Neural cell (in vitro differentiated cells): ENCODE results near the gene INMT. TPM values are rescaled to one million over a fixed set of nuclear protein-coding genes. Genes with fewer than 3 reads are reported as not detected.

Experiments used
- H2AFZ ChIP-seq: fragments of 200-600, 300-800 bp; sonication (generic), shearing (Covaris generic); 2 replicates; pipeline ENCODE4 v1.6.0; 2014; ENCODE audit warnings: low read depth, mild to moderate bottlenecking, antibody characterized with exemption, low read length, moderate library complexity
- H3F3A ChIP-seq: fragments of 200-600 bp; shearing (Covaris generic); 2 replicates; pipeline ENCODE4 v1.6.1; 2016; ENCODE audit warnings: mild to moderate bottlenecking, moderate library complexity, mixed read lengths, antibody characterized with exemption, low read length; ENCODE audit not compliant: insufficient read depth, poor library complexity, severe bottlenecking
- H3K27ac ChIP-seq: fragments of 200-600, 300-800 bp; sonication (generic), shearing (Covaris generic); 2 replicates; pipeline ENCODE4 v1.5.1; 2014; ENCODE audit warnings: mild to moderate bottlenecking, low read length, moderate library complexity
- H3K27me3 ChIP-seq: fragments of 300-800, 200-600 bp; sonication (generic), shearing (Covaris generic); 2 replicates; pipeline ENCODE4 v1.6.0; 2014; ENCODE audit warnings: mild to moderate bottlenecking, low read depth, low read length, moderate library complexity; ENCODE audit not compliant: insufficient read depth
- H3K36me3 ChIP-seq: fragments of 300-800, 200-600 bp; sonication (generic), shearing (Covaris generic); 2 replicates; pipeline ENCODE4 v1.5.1; 2014; ENCODE audit warnings: mild to moderate bottlenecking, antibody characterized with exemption, low read length, moderate library complexity; ENCODE audit not compliant: insufficient read depth
- H3K4me2 ChIP-seq: fragments of 300-800, 200-600 bp; sonication (generic), shearing (Covaris generic); 2 replicates; pipeline ENCODE4 v1.6.0; 2014; ENCODE audit warnings: mild to moderate bottlenecking, low read length
- H3K4me3 ChIP-seq: fragments of 300-800, 200-600 bp; sonication (generic), shearing (Covaris generic); 2 replicates; pipeline ENCODE4 v1.5.1; 2014; ENCODE audit warnings: mild to moderate bottlenecking, low read length, moderate library complexity
- H3K79me2 ChIP-seq: fragments of 200-600 bp; shearing (Covaris generic); replicated peaks from 2 replicates; pipeline ENCODE4 v1.6.0; 2014; ENCODE audit warnings: mild to moderate bottlenecking, low read length, moderate library complexity; ENCODE audit not compliant: insufficient read depth
- H3K9ac ChIP-seq: fragments of 300-800, 200-600 bp; sonication (generic), shearing (Covaris generic); 2 replicates; pipeline ENCODE4 v1.6.1; 2016; ENCODE audit warnings: mild to moderate bottlenecking, low read length, mixed read lengths
- H3K9me2 ChIP-seq: fragments of 200-600 bp; shearing (Covaris generic); 2 replicates; pipeline ENCODE4 v1.6.1; 2016; ENCODE audit warnings: mild to moderate bottlenecking, low read length, mixed read lengths; ENCODE audit not compliant: insufficient read depth
- H3K9me3 ChIP-seq: fragments of 200-600, 300-800 bp; sonication (generic), shearing (Covaris generic); 2 replicates; pipeline ENCODE4 v1.6.1; 2016; ENCODE audit warnings: mild to moderate bottlenecking, mixed run types, low read length, moderate library complexity, mixed read lengths
- H4K20me1 ChIP-seq: fragments of 200-600 bp; shearing (Covaris generic); 2 replicates; pipeline ENCODE4 v1.6.1; 2016; ENCODE audit warnings: mild to moderate bottlenecking, mixed run types; ENCODE audit not compliant: insufficient read depth
- CTCF ChIP-seq: fragments of 450-650 bp; IDR thresholded peaks from 2 replicates; pipeline ENCODE4 v1.5.1; 2014; ENCODE audit warnings: antibody characterized with exemption, mild to moderate bottlenecking, moderate library complexity; ENCODE audit not compliant: poor library complexity, severe bottlenecking
- EP300 ChIP-seq: fragments of 450-650 bp; conservative IDR thresholded peaks from 2 replicates; pipeline ENCODE4 v1.6.1; 2014; ENCODE audit warnings: antibody characterized with exemption, mild to moderate bottlenecking, moderate library complexity; ENCODE audit not compliant: poor library complexity, severe bottlenecking
- EZH2 ChIP-seq: fragments of 200-600, 300-800 bp; shearing (Covaris generic), sonication (generic); IDR thresholded peaks from 2 replicates; pipeline ENCODE4 v1.6.1; 2014; ENCODE audit warnings: antibody characterized with exemption, low read length, borderline replicate concordance, mild to moderate bottlenecking; ENCODE audit not compliant: insufficient read depth, poor library complexity, severe bottlenecking
- MXI1 ChIP-seq: fragments of 450-650 bp; conservative IDR thresholded peaks from 2 replicates; pipeline ENCODE4 v1.6.1; 2014; ENCODE audit warnings: antibody characterized with exemption, mild to moderate bottlenecking; ENCODE audit not compliant: poor library complexity, severe bottlenecking
- POLR2AphosphoS5 ChIP-seq: IDR thresholded peaks from 2 replicates; pipeline ENCODE4 v1.6.1; 2012
- RAD21 ChIP-seq: fragments of 450-650 bp; conservative IDR thresholded peaks from 2 replicates; pipeline ENCODE4 v1.6.1; 2014; ENCODE audit warnings: antibody characterized with exemption, mild to moderate bottlenecking, moderate library complexity
- REST ChIP-seq: IDR thresholded peaks from 2 replicates; pipeline ENCODE4 v1.6.1; 2012; ENCODE audit warnings: borderline replicate concordance
- SMC3 ChIP-seq: fragments of 450-650 bp; conservative IDR thresholded peaks from 2 replicates; pipeline ENCODE4 v1.6.1; 2014; ENCODE audit warnings: antibody characterized with exemption, mild to moderate bottlenecking, moderate library complexity; ENCODE audit not compliant: poor library complexity
- TAF1 ChIP-seq: IDR thresholded peaks from 2 replicates; pipeline ENCODE4 v1.6.1; 2012; ENCODE audit warnings: low read depth
- polyA plus RNA-seq: library from polyadenylated mRNA; depleted of rRNA; stranded (reverse); fragments of >200 nt; gene quantifications from 2 replicates; pipeline ENCODE4 v1.2.3, GENCODE V29; 2014

The INMT gene
- polyA plus RNA-seq, 1 donor from 2014 or later = 0.66 TPM

DNA sequence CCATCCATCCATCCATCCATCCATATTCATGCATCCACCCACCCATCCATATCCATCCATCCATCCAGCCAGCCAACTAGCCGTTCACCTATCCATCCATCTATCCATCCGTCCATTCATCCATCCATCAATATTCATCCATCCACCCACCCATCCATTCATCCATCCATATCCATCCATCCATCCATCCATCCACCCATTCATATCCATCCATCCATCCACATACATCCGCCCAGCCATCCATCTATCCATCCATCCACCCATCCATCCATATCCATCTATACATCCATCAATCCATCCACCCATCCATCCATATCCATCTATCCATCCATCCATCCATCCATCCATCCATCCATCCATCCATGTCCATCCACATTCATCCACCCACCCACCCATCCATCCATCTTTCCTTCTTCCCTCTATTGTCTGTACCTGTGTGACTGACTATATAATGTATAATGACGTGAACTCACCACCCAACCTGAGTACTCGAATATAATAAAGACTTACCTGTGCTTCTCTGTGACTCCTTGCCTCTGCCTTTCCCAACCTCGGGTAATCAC lies 2.5 kb downstream of the INMT start:
- H3K4me2 ChIP-seq = no peak overlapping the region

More for the DNA sequence above, 2.5 kb downstream of the INMT start:
- Histone ChIP-seq H2AFZ (no peak overlapping the region), H3K27ac (no peak overlapping the region), H3K9me2 (no peaks in the 10 kb centered on the region), H3K27me3 (no peaks in the 10 kb centered on the region), H3K9ac (no peak overlapping the region), H3K79me2 (no peaks in the 10 kb centered on the region), H4K20me1 (no peaks in the 10 kb centered on the region), H3K4me3 (no peak overlapping the region), H3K9me3 (no peaks in the 10 kb centered on the region), H3K36me3 (no peaks in the 10 kb centered on the region), H3F3A (no peaks in the 10 kb centered on the region)
- TF ChIP-seq REST (no peak), TAF1 (no peak), EP300 (no peak), EZH2 (no peak), SMC3 (no peak), CTCF (no peak), POLR2AphosphoS5 (no peak), MXI1 (no peak), RAD21 (no peak)
